Mesenchymal stem cell (in vitro differentiated cells and primary cell): ENCODE measurements around the gene STAT1. TPM values are rescaled to one million over a fixed set of nuclear protein-coding genes. Genes with fewer than 3 reads are reported as not detected.

Experiments used
- DNase-seq: peaks from one replicate; pipeline ENCODE4 v3.0.0-alpha.2; 2013
- H2AFZ ChIP-seq: one replicate; pipeline ENCODE4 v1.6.1; 2013; ENCODE audit warnings: low read depth, mild to moderate bottlenecking, control low read depth, inconsistent platforms, low read length, moderate library complexity
- H2AK5ac ChIP-seq: 2 replicates; pipeline ENCODE4 v1.6.1; 2013; ENCODE audit warnings: low read length, moderate library complexity, mild to moderate bottlenecking, inconsistent platforms; ENCODE audit not compliant: severe bottlenecking
- H2BK120ac ChIP-seq: one replicate; pipeline ENCODE4 v1.6.1; 2013; ENCODE audit warnings: low read depth, mild to moderate bottlenecking, inconsistent platforms, low read length, moderate library complexity
- H2BK12ac ChIP-seq, 2 experiments: one replicate each; pipeline ENCODE4 v1.6.1; 2013; ENCODE audit warnings: inconsistent platforms in 2 of 2, low read length in 2 of 2, mild to moderate bottlenecking in 2 of 2, moderate library complexity in 2 of 2, control low read depth in 1 of 2
- H2BK15ac ChIP-seq: one replicate; pipeline ENCODE4 v1.6.1; 2013; ENCODE audit warnings: mild to moderate bottlenecking, low read depth, inconsistent platforms; ENCODE audit not compliant: poor library complexity, severe bottlenecking
- H2BK5ac ChIP-seq: 2 replicates; pipeline ENCODE4 v1.6.1; 2013; ENCODE audit warnings: low read depth, mild to moderate bottlenecking, low read length, control low read depth, inconsistent platforms; ENCODE audit not compliant: poor library complexity, severe bottlenecking
- H3K14ac ChIP-seq, 2 experiments: one replicate each; pipeline ENCODE4 v1.6.1; 2013; ENCODE audit warnings: inconsistent platforms in 2 of 2, low read length in 2 of 2, control low read depth in 1 of 2, mild to moderate bottlenecking in 1 of 2, moderate library complexity in 1 of 2
- H3K18ac ChIP-seq, 2 experiments: one replicate each; pipeline ENCODE4 v1.6.1; 2013; ENCODE audit warnings: inconsistent platforms in 2 of 2, low read length in 2 of 2, control low read depth in 1 of 2, low read depth in 1 of 2, mild to moderate bottlenecking in 1 of 2
- H3K23ac ChIP-seq, 2 experiments: one replicate each; pipeline ENCODE4 v1.6.1; 2013; ENCODE audit warnings: inconsistent platforms in 2 of 2, low read length in 2 of 2, mild to moderate bottlenecking in 2 of 2, moderate library complexity in 2 of 2, control low read depth in 1 of 2
- H3K27ac ChIP-seq: 2 replicates; pipeline ENCODE4 v1.5.1; 2013; ENCODE audit warnings: mild to moderate bottlenecking, moderate library complexity, low read length, control low read depth, inconsistent platforms; ENCODE audit not compliant: poor library complexity, severe bottlenecking
- H3K27me3 ChIP-seq, 2 experiments: 2 replicates each; pipeline versions ENCODE4 v1.6.1 to v1.7.0; 2013; ENCODE audit warnings: low read length in 2 of 2, mild to moderate bottlenecking in 2 of 2, moderate library complexity in 2 of 2, control low read depth in 1 of 2, inconsistent platforms in 1 of 2; ENCODE audit not compliant: control insufficient read depth in 1 of 2, insufficient read depth in 1 of 2
- H3K36me3 ChIP-seq, 2 experiments: 2 replicates each; pipeline versions ENCODE4 v1.6.1 to v1.7.0; 2013; ENCODE audit warnings: low read length in 2 of 2, control low read depth in 1 of 2, inconsistent platforms in 1 of 2, low read depth in 1 of 2, mild to moderate bottlenecking in 1 of 2; ENCODE audit not compliant: insufficient read depth in 2 of 2, control insufficient read depth in 1 of 2
- H3K4ac ChIP-seq, 2 experiments: one replicate each; pipeline ENCODE4 v1.6.1; 2013; ENCODE audit warnings: inconsistent platforms in 2 of 2, low read length in 2 of 2, mild to moderate bottlenecking in 2 of 2, moderate library complexity in 2 of 2, control low read depth in 1 of 2, low read depth in 1 of 2
- H3K4me1 ChIP-seq: 2 replicates; pipeline ENCODE4 v1.6.1; 2013; ENCODE audit warnings: low read depth, low read length, control low read depth; ENCODE audit not compliant: control insufficient read depth, insufficient read depth
- H3K4me2 ChIP-seq: 2 replicates; pipeline ENCODE4 v1.6.1; 2013; ENCODE audit warnings: low read length, mild to moderate bottlenecking, inconsistent platforms; ENCODE audit not compliant: poor library complexity, severe bottlenecking
- H3K4me3 ChIP-seq, 2 experiments: 2 replicates each; pipeline versions ENCODE4 v1.5.1 to v1.7.0; 2013; ENCODE audit warnings: low read length in 2 of 2, mild to moderate bottlenecking in 2 of 2, control low read depth in 1 of 2, low read depth in 1 of 2; ENCODE audit not compliant: insufficient read depth in 1 of 2
- H3K79me1 ChIP-seq: replicated peaks from 2 replicates; pipeline ENCODE4 v1.6.1; 2013; ENCODE audit warnings: mild to moderate bottlenecking, control low read depth, low read length, inconsistent platforms; ENCODE audit not compliant: poor library complexity, severe bottlenecking
- H3K9ac ChIP-seq: 2 replicates; pipeline ENCODE4 v1.7.0; 2013; ENCODE audit warnings: mild to moderate bottlenecking, low read length, moderate library complexity
- H3K9me3 ChIP-seq: 2 replicates; pipeline ENCODE4 v1.7.0; 2013; ENCODE audit warnings: mild to moderate bottlenecking, low read length; ENCODE audit not compliant: control insufficient read depth
- H4K8ac ChIP-seq: one replicate; pipeline ENCODE4 v1.6.1; 2013; ENCODE audit warnings: inconsistent platforms, mild to moderate bottlenecking, low read length, moderate library complexity
- H4K91ac ChIP-seq: one replicate; pipeline ENCODE4 v1.6.1; 2013; ENCODE audit warnings: mild to moderate bottlenecking, low read length, inconsistent platforms
- WGBS: methylation state at CpG from one replicate; pipeline ENCODE4 v1.1.7; 2013; ENCODE audit warnings: mixed read lengths; 5-methylcytosine and 5-hydroxymethylcytosine counted together
- polyA plus RNA-seq, 2 experiments: library from polyadenylated mRNA; stranded (reverse); fragments of 200-250 nt; gene quantifications; one replicate each; pipeline ENCODE4 v1.2.3, GENCODE V29; 2013

STAT1 gene
- polyA plus RNA-seq (2013, experiment 1 of 2) = 77.9 TPM
- 78.1 TPM for polyA plus RNA-seq (2013, experiment 2 of 2)

GRCh38 chr2:191013932-191014652 is at the start of gene STAT1:
STAT1 (minus strand) TSS chr2:191014171; CDS start chr2:191010003, 4,168 bp downstream.
- H3K36me3 ChIP-seq = peaks cover 10 to 36% of the 10 kb centered on the region in 2 experiments

DNA sequence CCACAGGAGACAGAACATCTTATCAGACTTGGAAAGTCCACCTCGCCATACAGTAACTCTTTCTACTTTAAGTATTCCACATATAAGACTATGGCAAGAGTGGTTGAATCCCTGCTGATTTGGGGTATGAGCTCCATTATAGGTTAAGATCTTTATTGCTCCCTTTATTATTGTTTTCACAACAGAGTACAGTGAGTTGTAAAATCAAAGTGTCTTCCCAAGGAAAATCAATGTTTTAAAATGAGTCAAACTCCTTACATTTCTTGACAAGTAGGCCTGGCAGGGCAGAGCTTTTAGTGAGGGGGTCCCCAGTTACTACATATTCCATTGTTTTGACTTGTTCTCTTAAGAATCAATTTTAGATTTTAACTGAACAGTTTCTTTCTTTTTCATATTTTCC is 49.6 kb upstream of the STAT1 start:
- Histone ChIP-seq H3K4ac (no peak overlapping the region), H4K91ac (no peak overlapping the region), H3K27me3 (no peaks in the 10 kb centered on the region), H3K27ac (no peak overlapping the region), H3K36me3 (peaks cover 0 to 4% of the 10 kb centered on the region in 2 experiments), H3K9me3 (no peaks in the 10 kb centered on the region), H2AK5ac (no peak overlapping the region), H3K9ac (no peak overlapping the region), H3K4me3 (no peak overlapping the region), H3K4me1 (no peaks in the 10 kb centered on the region), H2BK5ac (no peak overlapping the region), H3K18ac (no peak overlapping the region), H2BK15ac (no peak overlapping the region), H2BK12ac (no peak overlapping the region), H2BK120ac (no peak overlapping the region), H3K79me1 (no peaks in the 10 kb centered on the region), H3K4me2 (no peak overlapping the region), H4K8ac (no peak overlapping the region), H3K14ac (no peak overlapping the region), H2AFZ (no peak overlapping the region), H3K23ac (no peak overlapping the region)
- DNase-seq = no peak
- no CpG with 5 or more reads among the region's 1 CpG for WGBS

More at GRCh38 chr2:191013932-191014652, at the start of gene STAT1:
- WGBS = 3% methylated on average over 58 of the region's 68 CpGs
- peak within 1 kb of the TSS; percentile 28 to 45 for H2BK12ac ChIP-seq
- peak within 1 kb of the TSS; percentile 82 to 96 for H3K18ac ChIP-seq
- peak within 1 kb of the TSS; percentile 54 for H2AFZ ChIP-seq
- H3K4ac ChIP-seq = peak within 1 kb of the TSS; percentile 83 to 88
- H3K27me3 ChIP-seq = no peaks in the 10 kb centered on the region
- H3K27ac ChIP-seq = peak within 1 kb of the TSS; percentile 88
- no peaks in the 10 kb centered on the region for H3K9me3 ChIP-seq
- peak within 1 kb of the TSS; percentile 54 for H2BK120ac ChIP-seq
- H3K9ac ChIP-seq = peak within 1 kb of the TSS; percentile 99
- H3K23ac ChIP-seq = peak within 1 kb of the TSS in 1 of 2 experiments; percentile 46
- peak within 1 kb of the TSS; percentile 12 for H2BK15ac ChIP-seq
- H2AK5ac ChIP-seq = peak within 1 kb of the TSS; percentile 93
- peak; percentile 95 for DNase-seq
- H3K4me1 ChIP-seq = peaks cover 17% of the 10 kb centered on the region
- peak within 1 kb of the TSS; percentile 87 for H3K4me2 ChIP-seq
- H3K14ac ChIP-seq = peak within 1 kb of the TSS in 1 of 2 experiments; percentile 97
- peak within 1 kb of the TSS; percentile 80 for H2BK5ac ChIP-seq
- H4K8ac ChIP-seq = peak within 1 kb of the TSS; percentile 55
- peak within 1 kb of the TSS; percentile 94 for H4K91ac ChIP-seq
- peak within 1 kb of the TSS; percentile 91 to 100 for H3K4me3 ChIP-seq
- H3K79me1 ChIP-seq = no peaks in the 10 kb centered on the region

- H3K9ac ChIP-seq = no peak overlapping the region
- 96% methylated on average over 4 of the region's 4 CpGs for WGBS
- no peak overlapping the region for H4K8ac ChIP-seq
- H2AFZ ChIP-seq = no peak overlapping the region
- no peak for DNase-seq
- H3K27ac ChIP-seq = no peak overlapping the region
- no peaks in the 10 kb centered on the region for H3K79me1 ChIP-seq
- no peak overlapping the region for H4K91ac ChIP-seq
- no peak overlapping the region for H3K4me3 ChIP-seq
- no peak overlapping the region for H2BK5ac ChIP-seq
- H3K14ac ChIP-seq = no peak overlapping the region
- no peak overlapping the region for H3K23ac ChIP-seq
- no peaks in the 10 kb centered on the region for H3K27me3 ChIP-seq
- H3K36me3 ChIP-seq = peaks cover 0 to 4% of the 10 kb centered on the region in 2 experiments
- no peak overlapping the region for H2AK5ac ChIP-seq
- H3K18ac ChIP-seq = no peak overlapping the region
- no peak overlapping the region for H2BK120ac ChIP-seq
- no peak overlapping the region for H2BK12ac ChIP-seq
- no peak overlapping the region for H2BK15ac ChIP-seq
- no peak overlapping the region for H3K4me2 ChIP-seq
- no peaks in the 10 kb centered on the region for H3K9me3 ChIP-seq
- no peak overlapping the region for H3K4ac ChIP-seq
- H3K4me1 ChIP-seq = no peaks in the 10 kb centered on the region
Observed at GRCh38 chr2:191061381-191061980, 47.5 kb upstream of the STAT1 start.

DNA sequence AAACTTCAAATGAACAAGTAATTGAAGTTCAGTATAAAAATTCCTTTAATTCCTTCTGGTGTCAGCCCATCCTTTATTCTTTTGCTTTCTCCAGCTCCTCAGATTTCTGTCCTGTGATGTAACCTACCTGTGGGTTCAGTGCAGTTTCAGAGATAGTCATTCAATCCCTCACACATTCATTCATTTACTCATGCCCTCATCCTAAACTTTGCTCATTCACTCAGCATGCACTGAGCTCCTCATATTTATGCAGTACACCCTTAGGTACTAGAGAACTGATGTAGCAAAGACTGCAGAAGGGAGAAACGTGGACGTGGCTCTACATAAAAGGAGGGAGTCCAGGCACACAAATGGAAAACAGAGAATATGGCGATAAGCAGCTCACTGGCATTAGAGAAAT is 45.3 kb upstream of the STAT1 start:
- no peak for DNase-seq
- peaks cover 0 to 4% of the 10 kb centered on the region in 2 experiments for H3K36me3 ChIP-seq
- H3K9me3 ChIP-seq = no peaks in the 10 kb centered on the region
- H2AK5ac ChIP-seq = no peak overlapping the region
- H3K79me1 ChIP-seq = no peaks in the 10 kb centered on the region
- no peak overlapping the region for H2AFZ ChIP-seq
- H3K4me1 ChIP-seq = no peaks in the 10 kb centered on the region
- no peak overlapping the region for H3K4me2 ChIP-seq
- H4K91ac ChIP-seq = no peak overlapping the region
- H3K4ac ChIP-seq = no peak overlapping the region
- H3K4me3 ChIP-seq = no peak overlapping the region
- no peak overlapping the region for H2BK12ac ChIP-seq
- H3K14ac ChIP-seq = no peak overlapping the region
- H2BK120ac ChIP-seq = no peak overlapping the region
- 91% methylated on average over 3 of the region's 3 CpGs for WGBS
- no peak overlapping the region for H3K23ac ChIP-seq
- no peak overlapping the region for H3K9ac ChIP-seq
- no peak overlapping the region for H3K27ac ChIP-seq
- no peaks in the 10 kb centered on the region for H3K27me3 ChIP-seq
- H4K8ac ChIP-seq = no peak overlapping the region
- no peak overlapping the region for H3K18ac ChIP-seq
- no peak overlapping the region for H2BK15ac ChIP-seq
- no peak overlapping the region for H2BK5ac ChIP-seq
